ENCODE data around the gene TCP11L1.

DNA sequence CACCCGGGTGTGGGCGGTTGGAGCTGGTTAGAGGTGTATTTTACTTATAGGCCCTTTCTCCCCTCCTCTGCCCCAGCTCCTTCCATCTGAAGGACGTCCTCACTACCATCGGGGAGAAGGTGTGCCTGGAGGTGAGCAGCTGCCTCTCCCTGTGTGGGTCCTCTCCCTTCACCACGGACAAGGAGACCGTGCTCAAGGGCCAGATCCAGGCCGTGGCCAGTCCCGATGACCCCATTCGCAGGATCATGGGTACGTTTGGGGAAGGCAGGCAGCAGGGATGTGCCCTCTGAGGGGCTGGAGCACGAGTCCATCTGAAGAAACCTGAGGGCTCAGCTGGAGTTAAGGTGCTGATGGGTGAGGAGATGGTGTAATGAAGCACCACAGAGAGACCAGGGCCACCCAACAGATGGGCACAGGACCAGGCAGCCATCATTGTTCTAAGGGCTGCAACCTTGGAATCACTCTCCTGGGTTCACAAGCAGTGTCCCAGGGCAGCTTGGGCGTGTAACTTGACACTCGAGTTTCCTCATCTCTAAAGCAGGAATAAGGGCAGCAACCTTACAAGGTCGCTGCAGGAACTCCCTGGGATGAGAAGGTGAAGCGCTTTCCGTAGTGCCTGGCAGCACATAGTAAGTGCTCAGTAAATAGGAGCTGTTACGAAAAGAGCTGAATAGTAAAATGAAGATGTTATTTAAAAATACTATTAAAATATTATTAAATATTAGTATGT, 29.4 kb downstream of the TCP11L1 start:
- no peak for TF ChIP-seq CTCF (conservative IDR thresholded peaks at IDR 0.05; ENCODE audit: low read depth, low read length)
- TF ChIP-seq EZH2 (IDR thresholded peaks at IDR 0.05; ENCODE audit: low read length, unreplicated experiment): no peak

Data from PC-3 (cell line).